Stimulated activated CD4-positive, alpha-beta T cell treated with anti-CD3 and anti-CD28 coated beads, Interleukin-4, amount 100 ng/mL, for 24 hours (primary cell): ENCODE results near the gene PRXL2B.

Source experiments
- DNase-seq: peaks from one replicate; pipeline ENCODE4 v3.0.0-alpha.2; 2020

The PRXL2B gene

GRCh38 chr1:2602866-2603520, 16.4 kb downstream of the PRXL2B start:
- no peak for DNase-seq

- DNase-seq: no peak
Observed at GRCh38 chr1:2603521-2604155, 17.1 kb downstream of the PRXL2B start.

DNA sequence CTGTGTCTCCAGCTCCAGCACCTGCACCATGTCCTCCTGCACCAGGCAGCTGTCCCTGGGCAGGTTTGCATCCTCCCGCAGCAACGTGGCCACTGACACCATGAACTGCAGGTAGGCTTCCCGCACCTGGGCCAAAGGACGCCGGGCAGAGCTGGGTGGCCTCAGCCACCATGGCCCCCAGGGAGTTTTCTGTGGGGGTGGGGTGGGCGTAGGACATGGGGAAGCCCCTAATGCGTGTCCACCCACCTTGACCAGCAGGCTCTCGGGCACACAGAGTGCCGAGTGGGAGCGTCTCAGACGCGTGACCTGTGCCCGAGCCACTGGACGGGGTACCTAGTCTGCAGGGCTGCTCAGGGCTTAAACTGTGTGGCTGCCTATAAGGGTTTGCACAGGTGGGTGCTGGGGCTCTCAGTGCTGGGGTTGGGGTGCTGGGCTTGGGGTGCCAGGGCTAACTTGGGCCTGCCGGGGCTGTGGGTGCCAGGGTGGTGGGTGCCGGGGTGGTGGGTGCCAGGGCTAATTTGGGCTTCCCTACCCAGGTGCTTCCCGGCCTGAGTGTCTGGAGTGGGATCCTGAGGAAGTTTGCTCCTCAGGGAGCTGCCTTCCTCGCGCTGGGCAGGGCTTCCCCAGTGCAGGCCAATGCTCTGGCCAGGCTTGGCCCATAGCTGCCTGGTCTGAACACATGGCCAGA, 17.7 kb downstream of the PRXL2B start:
- DNase-seq: no peak

GRCh38 chr1:2604844-2605508, 18.4 kb downstream of the PRXL2B start:
- no peak for DNase-seq

GRCh38 chr1:2605509-2606395, 19.2 kb downstream of the PRXL2B start:
- no peak for DNase-seq

DNA sequence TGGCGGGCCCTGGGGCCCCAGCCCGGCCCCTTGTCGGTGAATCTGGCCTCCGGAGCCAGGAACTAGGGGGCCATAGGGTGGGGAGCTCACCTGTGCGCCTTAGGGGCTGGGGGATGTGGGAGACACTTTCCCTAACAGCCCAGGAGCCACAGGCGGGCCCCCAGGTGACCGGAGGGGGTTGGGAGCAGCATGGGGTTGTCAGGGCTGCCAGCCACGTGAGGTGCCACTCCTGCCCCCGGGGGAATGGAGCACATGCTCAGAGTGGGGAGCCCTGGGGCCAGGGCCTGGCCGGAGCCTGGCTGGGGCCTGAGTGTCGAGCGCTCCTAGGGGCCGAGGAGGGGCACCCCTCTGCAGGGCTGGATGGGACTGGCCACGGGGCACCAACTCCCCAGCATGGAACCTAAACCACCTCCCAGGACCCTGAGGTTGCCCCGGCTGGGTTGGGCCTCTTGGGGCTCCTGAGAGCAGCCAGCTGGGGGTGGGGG, 19.9 kb downstream of the PRXL2B start:
- no peak for DNase-seq

DNA sequence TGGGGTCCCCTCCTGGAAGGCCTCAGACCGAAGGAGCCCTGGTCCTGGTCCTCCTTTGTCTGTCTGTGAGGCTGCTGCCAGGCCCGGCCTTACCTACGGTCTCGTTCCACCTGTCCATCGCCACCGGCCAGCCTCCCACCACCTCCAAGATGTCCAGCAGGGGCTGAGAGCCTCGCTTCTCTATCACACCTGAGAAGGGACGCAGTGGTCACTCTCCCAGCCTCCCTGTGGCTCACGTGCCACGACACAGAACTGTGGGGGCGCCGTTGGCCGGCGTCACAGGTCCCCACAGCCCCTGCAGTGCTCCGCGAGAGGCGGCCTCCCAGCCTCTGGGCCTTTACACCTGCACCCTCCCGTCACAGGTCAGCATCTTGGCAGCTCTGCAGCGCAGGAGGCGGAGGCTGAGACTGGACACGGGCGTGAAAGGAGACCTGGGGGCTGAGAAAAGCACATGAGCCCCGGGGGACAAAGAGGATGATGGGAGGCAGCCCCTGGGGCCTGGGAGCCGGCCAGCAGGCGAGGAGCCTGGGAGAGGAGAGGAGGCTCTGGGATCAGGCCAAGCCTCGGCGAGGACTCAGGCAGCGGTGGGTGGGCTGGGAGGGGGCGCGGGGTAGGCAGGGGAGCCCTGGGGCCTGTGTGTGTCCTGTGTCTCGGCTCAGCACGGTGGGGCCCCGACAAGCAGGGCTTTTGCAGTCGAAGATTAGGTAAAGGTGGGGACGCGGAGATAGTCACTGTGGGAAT, 20.5 kb downstream of the PRXL2B start:
- no peak for DNase-seq

DNA sequence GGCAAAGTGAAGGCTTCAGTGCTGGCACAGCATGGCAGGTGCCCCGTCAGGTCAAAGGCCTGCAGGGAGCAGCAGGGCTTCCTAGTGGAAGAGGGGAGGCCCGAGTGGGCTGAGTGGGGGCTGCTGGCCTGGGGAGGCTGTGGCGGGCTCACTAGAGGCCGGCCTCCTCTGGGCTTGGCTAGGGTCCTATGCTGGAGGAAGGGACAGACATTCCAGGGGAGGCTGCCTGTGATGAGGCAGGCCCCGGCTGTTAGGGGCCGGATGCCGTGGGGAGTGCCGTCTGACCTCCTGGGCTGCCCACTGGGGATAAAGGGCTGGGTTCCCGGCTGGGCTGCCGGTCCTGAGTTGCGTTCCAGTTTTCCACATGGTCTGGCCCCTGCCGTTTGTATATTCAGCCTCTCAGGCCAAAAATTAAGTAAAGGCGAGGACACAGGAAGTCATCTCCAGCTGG, 21.1 kb downstream of the PRXL2B start:
- no peak for DNase-seq

DNA sequence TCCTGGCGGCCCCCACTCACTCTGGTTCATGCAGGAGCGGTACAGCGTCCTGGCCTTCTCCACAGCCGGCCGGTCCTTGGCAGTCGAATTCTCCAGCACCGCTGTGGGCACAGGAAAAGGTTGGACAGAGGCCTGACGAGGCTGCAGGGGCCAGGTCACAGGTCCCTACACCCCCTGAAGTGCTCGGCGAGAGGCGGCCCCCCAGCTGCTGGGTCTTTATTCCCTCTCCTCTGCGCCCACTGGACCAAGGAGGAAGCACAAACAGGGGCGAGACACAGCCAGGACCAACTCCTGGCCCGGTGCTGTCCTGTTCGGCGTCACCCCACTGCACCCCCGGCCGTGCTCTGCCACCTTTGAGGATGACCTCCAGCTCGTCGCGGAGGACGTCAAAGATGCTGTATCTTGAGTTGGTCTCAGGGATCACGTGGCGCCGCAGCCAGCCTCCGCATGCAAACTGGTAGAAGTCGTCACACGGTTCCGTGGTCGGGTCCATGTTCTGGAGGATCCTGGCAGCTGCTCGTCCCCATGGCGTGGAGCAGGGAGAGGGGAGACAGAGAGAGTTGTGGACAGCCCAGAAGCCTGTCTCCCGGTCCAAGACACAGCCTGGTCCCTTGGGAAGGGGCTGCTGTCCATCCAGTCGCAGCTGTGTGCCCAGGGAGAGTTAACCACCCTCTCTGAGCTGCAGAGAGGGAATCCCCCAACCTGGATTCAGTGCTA, 22.9 kb downstream of the PRXL2B start:
- DNase-seq: no peak

DNA sequence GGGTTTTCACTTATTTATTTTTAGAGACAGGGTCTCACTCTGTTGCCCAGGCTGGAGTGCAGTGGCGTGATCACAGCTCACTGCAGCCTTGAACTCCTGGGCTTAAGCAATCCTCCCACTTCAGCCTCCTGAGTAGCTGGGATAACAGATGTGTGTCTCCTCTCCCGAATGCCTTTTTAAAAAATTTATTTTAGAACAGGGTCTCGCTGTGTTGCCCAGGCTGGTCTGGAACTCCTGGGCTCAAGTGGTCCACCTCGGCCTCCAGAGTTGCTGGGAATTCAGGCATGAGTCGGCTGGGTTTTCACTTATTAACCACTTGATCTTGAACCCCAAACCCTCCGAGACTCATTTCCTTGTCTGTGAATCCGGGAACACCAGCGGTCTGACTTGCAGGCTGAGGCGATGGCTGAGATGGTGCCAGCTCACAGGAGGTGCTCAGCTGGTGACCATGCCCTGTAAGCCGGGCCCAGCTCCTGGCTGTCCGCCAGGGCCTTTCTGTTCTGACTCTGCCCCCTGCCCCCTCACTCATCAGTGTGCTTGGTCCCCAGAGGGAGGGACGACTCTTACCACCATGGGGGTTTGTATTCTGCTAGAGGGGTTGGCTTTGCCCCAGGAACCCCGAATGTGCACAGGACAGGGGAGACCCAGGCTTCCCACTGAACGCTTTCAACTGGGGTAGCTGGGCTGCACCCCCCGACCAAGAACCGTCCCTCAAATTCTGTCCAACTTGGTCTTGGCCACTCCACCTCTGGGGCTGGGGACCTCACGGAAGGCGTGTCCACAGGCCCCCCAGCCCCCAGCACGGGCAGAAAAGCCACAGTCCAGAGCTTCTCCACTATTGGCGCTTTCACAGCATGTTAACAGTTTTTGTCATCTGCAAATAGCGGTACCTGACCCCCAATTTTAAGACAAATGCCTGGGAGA, 23.7 kb downstream of the PRXL2B start:
- DNase-seq: no peak

DNA sequence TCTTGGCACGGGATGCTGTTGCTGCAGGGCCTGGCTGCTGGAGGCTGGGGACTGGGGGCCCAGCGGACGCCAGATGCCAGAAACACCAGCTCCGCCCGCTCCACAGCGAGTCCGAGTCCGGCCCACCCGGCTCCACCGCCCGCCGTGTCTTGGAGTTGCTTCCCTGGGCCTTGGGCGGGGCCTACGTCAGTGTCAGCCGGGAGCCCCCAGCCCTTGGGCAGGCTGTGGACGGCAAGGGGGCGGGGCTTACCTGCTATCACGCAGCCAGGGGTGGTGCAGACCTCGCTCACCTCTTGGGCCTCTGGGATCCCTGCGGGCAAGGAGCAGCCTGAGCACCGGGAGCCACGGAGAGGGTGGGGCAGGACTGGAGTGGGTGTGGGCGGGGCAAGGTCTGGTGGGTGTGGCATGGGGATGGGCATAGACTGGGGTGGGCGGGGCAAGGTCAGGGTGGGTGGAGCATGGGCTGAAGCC, 24.5 kb downstream of the PRXL2B start:
- no peak for DNase-seq

DNA sequence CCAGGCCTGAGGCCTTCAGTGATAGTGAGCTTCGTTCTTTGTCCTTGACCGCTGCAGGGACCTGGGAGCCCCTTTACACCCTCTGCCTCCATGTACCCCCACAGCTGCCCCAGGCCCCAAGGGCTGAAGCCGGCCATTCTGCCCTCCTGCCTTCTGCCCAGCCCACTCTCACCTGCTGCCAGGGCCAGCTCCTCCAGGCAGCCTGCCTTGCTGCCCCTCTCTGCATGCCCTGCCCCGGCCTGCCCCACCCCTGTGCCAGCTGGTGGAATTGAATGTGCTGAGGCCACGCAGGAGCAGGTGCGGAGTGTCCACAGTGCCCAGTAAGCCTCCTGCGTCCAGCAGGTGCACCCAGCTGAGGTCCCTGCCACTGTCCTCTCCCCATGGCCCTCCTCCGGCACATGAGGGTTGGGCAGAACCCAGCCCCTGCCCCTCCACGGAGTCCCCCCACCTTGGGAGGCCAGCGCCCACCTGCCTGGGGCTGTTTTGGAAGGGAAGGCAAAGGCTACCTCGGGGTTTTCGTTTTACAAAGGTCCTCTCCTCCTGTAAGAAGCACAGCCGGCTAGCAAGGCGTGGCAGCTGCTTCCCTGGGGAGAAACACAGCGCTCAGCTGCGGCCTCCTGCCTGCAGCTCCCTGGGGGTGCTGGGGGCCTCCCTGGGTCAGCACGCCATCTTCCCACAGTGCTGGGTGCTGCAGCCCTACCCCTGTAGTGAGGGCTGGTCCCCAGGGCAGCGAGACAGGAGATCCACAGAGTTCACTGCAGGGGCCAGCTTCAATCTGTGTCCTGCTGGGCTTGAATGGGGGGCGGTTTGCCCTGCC, 25.3 kb downstream of the PRXL2B start:
- no peak for DNase-seq

DNA sequence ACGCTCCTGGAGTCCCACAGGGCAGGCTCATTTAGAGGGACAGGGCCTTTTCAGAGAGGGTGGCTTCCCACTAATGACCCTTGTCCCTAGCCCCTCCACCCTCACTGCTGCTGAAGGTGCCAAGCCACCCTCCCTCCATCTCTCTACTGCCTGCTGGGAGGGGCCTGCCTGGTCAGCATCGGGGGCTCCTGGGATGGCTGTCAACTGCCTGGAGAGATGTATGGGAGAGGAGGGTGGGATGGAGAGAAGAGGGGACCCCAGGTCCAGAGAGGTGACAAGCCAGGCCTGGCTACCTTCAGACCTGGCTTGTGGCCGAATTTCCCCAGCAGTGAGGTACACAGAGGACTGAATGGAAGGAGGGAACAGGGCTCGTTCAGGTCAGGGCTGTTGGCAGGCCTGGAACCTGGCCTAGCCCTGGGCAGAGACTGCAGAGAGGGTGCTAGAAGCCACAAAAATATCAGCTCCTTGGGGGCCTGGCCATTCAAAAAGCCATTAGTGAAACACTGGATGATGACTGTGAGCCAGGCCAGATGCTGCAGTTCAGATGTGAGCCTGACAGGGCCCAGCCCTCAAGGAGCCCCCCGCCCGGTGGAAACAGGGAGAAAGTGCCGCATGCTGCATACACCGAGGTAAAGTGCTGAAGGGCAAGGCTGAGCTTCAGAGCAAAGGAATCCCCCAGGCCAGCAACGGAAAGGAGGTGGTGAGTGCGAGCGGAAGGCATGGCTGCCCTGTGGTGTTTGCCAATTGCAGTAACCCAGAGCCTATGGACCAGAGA, 26.2 kb downstream of the PRXL2B start:
- no peak for DNase-seq

GRCh38 chr1:2614145-2614544, 27.6 kb downstream of the PRXL2B start:
- no peak for DNase-seq

GRCh38 chr1:2617971-2618470, 31.4 kb downstream of the PRXL2B start:
- no peak for DNase-seq

DNA sequence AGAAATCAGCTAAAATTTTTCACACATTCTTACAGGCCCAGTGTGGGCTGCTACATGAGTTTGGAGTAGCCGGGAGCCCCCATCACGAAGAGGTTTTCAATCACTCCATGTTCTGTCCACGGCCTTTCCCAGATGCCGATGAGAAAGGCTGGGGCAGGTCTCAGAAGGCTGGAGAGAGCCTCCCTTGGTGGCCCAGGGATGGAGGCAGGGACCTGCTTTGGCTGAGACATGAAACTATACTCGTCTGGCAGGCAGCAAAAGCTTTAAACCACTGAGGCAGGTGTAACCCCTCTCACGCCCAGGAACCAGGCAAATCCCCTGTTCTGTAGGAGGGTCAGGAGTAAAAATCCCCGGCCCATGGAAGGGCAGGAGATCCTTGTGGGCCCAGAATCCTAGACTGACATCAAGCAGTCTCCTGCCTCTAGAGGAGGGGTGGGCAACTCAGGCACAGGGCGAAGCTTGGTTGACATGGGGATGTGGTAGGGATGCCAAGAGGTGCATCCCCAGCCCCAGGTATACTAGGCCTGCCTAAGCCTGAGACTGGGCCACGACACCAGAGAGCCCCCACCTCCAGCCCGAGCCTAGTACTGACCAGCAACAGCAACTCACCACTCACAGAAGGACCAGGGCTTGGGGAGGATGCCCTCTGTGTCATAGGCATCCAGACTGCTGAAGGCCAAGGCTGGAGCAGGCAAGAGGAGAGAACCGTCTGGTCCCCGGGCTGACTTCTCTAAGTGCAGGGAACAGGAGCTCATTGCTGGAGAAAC, 37.2 kb downstream of the PRXL2B start:
- DNase-seq: no peak

- DNase-seq: no peak
Observed at GRCh38 chr1:2624735-2625300, 38.2 kb downstream of the PRXL2B start.
